OCI-LY7 (cell line): ENCODE data around the gene LDLRAD4.

Experiments used
- CTCF ChIP-seq: fragments of 200-600 bp; sonication (generic); conservative IDR thresholded peaks from 2 replicates; pipeline ENCODE4 v1.5.1; 2014; ENCODE audit warnings: mild to moderate bottlenecking, antibody characterized with exemption, low read length, moderate library complexity, mixed read lengths
- EZH2phosphoT487 ChIP-seq: fragments of 200-600 bp; sonication (generic); IDR thresholded peaks from 2 replicates; pipeline ENCODE4 v1.6.1; 2018; ENCODE audit warnings: low read depth, borderline replicate concordance, mild to moderate bottlenecking, mixed run types, antibody characterized with exemption, low read length, moderate library complexity, mixed read lengths

DNA sequence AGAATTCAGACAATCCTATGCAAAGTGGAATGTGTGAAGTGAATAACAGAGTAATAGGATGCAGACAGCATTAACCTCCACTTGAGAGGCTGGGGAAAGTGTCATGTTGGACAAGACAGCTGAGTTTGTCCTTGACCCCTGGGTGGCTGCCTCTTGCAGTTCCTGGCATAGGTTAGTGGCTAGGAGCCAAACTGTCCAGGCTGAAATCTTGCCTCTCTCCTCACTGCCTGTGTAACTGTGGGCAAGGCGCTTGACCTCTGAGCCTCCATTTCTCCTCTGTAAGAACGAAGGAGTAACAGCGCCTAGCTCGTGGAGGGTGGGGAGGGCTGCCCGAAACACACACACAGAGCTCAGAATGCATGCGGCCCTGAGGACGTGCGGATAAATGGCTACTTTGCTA lies 34.8 kb upstream of the LDLRAD4 start:
- no peak for TF ChIP-seq CTCF
- TF ChIP-seq EZH2phosphoT487: no peak
